Activated naive CD8-positive, alpha-beta T cell treated with anti-CD3 and anti-CD28 coated beads, Interleukin-2, amount 50 U/mL, for 16 hours (primary cell): ENCODE measurements around the gene RASA2.

Experiments
- DNase-seq: peaks from one replicate; pipeline ENCODE4 v3.0.0-alpha.2; 2020; ENCODE audit warnings: low read depth, low spot score

The RASA2 gene

DNA sequence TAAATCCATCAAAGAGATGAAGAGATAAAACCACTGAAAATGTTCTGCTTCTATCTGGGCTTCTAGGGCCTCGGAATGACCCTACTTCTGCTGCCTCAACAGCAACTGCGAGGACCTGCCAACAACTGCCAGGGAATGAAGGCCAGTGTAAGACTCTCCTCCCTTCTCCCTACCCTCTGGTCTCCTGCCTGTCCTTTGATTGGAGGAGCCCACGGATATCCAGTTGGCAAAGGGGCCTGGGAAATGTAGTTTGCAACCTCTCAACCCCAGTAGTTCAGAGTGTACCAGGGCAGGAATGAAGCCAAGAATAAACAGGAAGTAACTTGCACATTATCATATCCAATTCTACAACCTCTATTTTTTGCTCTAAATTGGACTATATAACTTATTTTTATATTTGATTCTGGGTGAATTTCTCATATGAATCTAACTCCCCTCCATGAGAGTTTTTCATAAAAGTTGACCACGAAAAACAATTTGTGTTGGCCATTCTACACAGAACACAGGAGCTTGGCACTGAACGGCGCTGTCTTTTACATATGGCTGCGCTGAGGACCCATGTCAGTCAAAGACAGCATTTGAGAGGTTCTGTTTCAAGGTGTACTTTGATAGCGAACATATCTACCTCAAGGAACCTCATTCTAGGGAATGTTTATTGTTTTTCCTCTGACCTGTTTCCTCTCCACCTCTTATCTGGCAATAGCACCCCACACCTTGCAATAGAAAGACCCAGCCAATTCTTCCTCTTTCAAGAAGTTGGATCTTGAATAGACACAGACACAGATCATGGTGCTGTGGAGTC lies 160.1 kb downstream of the RASA2 start:
- no peak for DNase-seq

DNA sequence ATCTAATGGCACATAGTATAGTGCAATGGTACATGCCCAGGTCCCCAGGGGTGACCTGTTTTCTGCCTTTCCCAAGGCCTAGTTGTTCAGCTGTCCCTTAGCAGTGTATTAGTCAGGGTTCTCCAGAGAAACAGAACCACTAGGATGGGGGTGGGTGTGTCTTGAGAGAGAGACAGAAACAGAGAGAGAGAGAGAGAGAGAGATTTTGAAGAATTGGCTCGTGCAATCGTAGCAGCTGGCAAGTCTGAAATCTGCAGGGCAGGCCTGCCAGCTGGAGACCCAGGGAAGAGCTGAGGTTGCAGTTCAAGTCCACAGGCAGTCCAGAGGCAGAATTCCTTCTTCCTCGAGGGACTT lies 160.7 kb downstream of the RASA2 start:
- DNase-seq = no peak

DNA sequence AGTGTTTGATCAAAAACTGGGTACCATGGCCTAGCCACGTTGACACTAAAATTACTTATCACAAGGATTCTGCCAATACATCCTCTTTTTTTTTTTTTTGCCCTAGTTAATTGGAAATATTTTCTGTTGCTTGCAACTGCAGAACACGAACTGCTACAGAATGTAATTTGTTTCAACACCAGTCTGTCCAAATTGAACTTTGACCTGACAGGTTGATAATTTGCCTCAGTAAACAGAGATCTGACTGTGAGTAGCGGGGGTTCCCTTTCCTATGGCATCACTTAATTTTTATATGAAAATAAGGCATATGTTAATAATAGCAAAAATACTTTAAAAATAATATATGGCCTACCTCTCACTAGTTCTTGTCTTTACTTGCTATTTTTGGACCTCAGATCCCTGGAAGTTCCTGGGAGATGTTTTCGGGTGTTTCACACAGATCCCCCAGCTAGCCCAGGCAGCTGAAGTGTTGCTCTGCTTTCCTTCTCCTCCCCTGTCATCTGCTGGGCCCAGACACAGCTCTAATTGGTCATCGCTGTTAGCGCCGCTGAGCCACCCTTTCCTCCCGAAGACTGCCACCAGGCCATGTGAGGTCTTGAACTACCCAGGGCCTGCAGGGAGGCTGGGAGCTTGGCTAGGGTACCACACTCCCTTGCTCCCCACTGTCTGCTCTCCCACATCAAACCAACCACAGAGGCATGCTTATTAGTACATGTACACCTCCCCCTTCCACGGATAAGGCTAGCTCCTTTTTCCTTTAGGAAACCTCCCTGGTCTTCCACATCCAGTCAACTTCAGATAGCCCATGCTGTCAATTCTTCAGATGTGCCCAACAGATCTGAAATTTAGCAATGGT lies 161.5 kb downstream of the RASA2 start:
- no peak for DNase-seq

DNA sequence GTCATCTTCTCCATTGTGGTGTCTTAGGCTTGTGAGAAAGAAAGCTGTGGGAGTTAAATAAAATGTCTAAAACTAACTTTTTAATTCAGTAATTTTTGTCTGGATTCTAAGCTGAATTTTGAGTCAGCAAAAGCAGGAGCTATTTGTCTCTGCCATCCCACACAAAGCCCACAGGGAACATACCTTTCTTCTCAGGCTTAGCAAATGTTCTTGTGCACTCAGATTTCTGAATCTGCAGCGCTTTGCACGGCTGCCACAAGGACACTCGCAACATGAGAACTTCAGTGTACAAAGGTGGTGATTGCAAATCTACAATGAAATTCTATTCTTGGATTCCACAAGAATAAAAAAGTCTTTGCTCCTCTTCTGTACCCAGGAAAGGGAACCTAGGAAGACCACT lies 163.0 kb downstream of the RASA2 start:
- DNase-seq = no peak

DNA sequence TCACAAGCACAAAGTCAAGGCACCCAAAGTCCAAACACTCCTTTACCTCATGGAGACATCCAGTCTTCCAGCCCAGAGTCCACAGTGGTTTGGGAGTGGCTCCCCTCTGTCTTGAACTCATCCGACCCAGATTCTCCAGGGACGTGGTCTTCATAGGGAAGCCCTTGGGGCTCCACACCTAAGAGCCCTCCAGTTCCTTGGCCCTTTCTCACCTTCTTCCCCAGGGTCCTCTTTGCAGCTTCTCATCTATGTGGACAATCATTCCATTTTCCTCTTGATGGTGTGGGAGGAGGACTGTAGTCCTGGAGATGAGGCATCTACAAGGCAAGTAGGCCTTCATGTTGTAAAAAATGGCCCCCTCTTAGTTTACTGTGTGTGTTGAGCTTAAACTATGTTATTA lies 164.0 kb downstream of the RASA2 start:
- DNase-seq = no peak

DNA sequence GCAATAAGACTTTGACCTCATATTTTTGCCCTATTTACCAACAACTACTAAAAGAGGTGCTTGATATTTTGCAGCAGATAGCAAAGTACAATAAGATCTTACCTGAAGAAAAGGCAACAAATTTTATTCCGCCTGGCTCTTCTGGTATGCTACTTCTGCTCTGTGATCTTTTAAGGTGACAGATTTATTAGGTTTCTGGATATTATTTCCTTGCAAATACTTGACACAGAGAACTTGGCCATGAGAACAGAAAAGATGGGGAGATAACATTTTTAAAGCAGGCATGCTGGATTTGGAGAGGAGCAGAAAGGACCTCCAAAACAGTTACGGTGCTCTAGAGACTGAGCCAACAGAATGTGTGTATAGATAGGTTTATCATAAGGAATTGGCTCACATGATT lies 164.6 kb downstream of the RASA2 start:
- DNase-seq = no peak

DNA sequence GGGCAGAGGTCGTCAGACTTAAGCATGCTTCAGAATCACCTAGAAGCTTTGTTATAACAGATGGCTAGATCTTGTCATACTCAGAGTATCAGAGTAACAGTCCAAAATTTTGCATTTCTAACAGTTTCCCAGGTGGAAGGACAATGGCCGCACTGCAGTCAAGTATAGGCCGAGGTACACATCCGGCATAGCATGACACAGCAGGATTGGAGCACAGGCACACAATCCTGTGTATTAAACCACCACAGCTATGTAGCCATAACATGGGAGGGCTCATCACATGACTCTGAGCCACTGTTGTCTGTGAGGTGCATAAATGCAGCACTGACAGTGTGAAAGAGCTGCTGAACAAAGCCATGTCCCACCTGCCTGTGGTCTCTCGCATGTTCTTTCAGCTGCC lies 165.5 kb downstream of the RASA2 start:
- no peak for DNase-seq

DNA sequence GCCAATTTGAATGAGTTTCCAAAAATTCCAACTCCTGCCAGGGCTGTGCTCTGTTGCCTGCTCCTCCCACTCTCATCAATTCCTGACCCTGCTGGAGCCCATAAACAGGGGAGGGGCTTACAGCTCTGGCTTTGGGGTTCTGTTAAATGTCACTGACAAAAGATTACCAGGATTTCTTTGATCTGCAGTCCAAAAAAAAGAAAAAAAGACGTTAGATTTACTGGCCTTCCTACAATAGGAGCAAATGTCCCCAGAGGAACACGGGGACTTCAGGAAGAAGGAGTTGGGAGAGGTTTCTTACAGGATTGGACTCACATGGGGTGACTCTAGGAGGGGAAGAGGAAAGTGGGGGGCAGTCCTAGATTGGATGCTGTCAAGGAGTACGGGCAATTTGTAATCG lies 167.0 kb downstream of the RASA2 start:
- no peak for DNase-seq

DNA sequence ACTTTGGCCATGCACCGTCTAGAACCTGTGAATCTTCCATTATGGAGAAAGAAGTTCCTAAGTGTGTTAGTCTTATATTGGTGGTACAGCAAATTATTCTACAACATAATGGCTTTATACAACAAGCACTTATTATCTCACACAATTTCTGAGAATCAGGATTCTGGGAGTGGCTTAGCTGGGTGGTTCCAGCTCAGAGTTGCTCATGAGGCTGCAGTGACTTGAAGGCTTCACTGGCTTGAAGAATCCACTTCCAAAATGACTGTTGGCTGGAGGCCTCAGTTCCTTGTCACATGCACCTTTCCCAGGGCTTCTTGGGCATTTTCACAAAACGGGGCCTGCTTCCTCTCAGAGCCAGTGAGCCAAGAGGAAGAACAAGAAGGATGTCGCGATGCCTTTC lies 169.0 kb downstream of the RASA2 start:
- no peak for DNase-seq

DNA sequence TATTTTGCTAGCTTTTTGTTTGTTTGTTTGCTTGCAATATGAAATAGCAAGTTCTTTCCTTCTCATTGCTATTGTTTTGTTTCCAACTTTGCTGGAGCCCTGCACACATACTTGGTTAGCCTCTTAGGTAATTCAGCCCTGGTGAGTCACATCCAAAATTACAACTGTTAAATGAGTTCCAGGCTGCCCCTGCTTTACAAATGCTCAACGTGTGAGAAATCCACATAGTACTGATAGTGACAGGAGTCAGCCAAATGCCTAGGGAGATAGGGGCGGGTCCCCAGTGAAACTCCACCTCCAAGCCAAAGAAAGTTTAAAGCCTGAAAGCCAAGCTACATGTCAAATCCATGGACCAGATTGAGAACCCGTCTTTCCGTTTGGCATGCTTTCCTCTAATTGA lies 169.9 kb downstream of the RASA2 start:
- DNase-seq = no peak

DNA sequence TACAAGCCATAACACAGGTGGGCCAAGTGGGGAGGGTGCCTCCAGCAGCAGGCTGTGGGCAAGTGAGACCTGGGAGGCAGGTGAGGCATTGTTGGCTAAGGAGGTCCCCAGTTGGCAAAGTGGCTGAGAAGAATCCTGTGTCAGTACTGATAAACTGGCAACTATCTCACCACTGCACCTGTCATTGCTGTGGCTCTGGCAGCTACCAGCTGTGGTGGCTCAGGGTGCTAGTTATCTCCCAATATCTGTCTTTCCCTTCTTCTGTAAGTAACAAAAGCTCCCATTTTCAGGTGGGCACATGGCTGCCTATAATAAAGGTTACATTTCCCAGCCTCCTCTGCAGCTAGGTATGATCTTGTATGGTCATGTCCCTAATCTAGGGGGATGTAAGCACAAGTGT lies 170.7 kb downstream of the RASA2 start:
- DNase-seq = no peak

DNA sequence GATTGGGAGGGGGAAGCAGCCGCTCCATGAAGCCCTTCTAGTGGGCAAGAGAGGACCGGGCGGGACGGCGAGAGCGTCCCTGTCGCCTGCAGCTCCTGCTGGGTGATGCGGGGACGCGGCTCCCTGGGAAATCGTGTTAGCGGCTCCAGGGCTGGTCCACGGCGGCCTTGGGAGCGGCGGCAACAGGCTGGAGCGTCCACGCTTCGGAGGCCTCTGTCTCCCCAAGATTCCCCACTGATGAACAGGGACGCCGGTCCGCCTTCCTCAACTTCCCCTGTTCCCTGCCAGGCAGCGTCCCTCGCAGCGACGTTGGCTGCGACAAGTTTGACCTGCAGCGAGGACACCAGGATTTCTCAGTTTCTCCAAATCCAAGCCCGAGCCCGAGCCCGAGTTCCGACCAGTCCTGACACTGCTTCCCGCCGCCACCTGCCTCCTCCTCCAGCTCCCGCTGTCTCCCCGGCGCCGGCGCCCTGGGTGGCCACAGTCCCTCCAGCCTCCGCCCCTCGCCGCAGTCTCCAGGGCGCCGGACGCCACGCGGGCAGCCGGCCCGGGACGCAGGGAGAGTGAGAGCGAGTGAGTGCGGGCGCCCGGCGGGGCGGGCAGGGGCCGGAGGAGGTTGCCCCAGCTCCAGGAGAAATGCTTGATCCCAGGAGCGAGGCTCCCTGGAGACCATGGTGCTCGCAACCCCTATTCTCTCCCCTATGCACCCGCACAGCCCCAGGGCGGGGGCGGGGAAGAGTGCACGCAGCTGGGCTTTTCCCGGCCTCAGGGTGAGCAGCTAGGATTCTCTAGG lies 173.2 kb downstream of the RASA2 start:
- no peak for DNase-seq

DNA sequence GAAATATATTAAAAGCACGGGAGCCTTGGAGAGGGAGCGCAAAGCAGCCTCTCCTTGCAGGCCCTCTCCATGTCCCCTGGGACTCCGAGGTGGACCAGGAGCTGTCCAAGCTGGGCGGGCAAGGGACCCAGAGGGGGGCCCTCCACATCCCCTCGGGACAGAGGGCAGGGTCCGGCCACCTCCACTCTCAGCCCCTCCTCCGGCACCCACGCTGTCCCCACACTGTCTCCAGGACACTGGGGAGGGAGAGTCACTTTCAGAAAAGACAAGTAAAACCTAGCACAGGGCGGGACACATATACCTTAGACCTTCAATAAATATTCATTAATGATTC lies 173.8 kb downstream of the RASA2 start:
- no peak for DNase-seq

DNA sequence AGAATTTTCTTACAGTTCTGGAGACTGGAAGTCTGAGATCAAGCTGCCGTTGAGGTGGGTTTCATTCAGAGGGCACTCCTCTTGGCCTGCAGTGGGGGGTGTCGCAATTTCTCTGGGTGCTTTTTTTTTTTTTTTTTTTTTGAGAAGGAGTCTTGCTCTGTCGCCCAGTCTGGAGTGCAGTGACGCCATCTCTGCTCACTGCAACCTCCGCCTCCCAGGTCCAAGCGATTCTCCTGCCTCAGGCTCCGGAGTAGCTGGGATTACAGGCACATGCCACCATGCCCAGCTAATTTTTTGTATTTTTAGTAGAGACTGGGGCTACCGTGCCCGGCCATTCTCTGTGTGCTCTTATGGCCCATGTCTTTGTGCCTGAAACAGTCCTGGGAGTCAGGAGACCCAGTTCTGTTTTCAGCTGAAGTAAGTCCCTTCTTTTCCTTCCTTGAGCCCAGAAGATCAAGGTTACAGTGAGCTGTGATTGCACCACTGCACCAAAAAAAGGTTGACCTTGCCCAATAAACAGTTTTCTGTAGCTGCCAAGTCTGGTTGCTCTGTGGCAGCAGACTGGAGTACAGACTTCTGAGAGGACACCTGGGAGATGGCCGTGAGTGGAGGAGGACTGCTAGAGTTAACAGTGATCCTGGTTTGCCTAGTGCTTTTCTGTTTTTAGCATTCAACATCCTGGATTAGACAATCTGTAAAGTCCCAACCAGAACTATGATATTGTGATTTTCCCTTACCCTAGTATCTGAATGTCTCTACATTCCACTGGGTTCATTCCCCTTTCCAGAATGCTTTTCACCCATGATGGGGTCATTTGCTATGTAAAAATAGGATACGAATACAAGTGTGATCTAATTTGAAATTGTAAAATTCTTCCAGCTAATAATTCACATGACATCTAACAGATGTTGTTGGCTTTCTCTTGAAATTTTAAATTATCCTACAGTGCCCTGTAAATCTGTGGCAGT lies 174.7 kb downstream of the RASA2 start:
- DNase-seq = no peak

DNA sequence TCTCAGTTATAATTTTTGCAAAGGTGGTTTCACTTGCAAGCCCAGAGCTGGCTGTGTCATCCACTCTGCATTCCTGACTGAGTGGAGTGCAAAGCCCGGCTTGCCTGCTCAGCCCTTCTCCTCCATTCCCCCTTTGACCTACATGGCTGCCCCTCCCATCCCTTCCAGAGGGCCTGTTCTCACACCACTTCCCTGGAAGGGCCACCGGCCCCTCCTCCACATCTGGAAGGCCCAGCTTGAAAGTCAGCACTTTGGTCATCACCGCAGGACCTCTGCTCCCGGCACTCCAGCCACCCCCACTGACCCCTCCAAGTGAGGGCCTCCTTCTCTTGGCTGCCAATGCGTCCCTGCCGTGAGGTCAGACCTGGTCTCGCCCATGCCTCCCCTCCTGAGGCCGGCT lies 177.2 kb downstream of the RASA2 start:
- no peak for DNase-seq
